OCI-LY1 (cell line): ENCODE results near the gene SFXN2.

Experiments
- EZH2 ChIP-seq: fragments of 200-600 bp; sonication (generic), shearing (Covaris generic); IDR thresholded peaks from 2 replicates; pipeline ENCODE4 v1.8.0; 2017; ENCODE audit warnings: borderline replicate concordance, mixed run types, mild to moderate bottlenecking, antibody characterized with exemption, low read length, moderate library complexity, mixed read lengths
- TF ChIP-seq, protein P1 (sequence below): fragments of 200-600 bp; sonication (generic), shearing (Covaris generic); IDR thresholded peaks from 2 replicates; pipeline ENCODE4 v1.5.1; 2017; ENCODE audit warnings: mild to moderate bottlenecking, antibody characterized with exemption, low read length, moderate library complexity, mixed read lengths

DNA sequence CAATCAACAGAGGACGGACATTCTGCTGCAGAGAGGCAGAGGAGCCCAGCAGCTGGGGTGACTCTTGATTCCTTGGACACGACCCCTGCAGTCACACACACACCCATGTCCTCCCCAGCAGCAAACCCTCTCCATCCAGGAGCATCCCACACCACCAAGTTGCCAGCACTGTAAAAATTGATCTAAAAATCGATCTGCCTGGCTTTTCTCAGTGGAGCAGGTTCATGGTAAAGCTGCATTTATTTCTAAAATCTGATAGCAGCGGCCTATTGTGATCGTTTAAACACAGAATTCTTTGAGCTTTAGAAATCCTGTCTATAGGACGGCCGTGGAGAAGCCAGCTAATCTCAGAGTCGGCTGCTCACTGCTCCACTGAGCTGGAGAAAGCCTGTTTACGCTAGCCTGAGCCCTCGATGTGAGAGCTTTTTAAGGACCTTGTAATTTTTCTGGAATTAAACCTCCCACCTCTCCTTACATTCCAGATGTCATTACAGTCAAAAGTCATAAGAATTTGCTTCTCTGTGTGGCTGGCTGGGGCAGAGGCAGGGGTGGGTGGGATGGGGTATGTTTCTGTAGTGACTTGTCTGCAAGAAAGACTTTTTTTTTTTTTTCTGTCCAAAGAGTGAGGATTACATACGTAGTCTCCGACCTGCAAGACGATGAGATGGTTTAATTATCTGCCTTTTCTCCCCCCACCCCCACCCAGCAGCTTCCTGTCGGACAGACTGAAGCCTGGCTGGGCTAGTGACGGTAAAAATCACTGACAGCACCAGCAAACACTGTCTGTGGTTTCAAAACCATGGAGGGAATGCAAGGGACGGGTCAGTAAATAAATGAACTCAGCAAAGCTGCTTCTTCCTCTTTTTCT is 38.5 kb upstream of the SFXN2 start:
- TF ChIP-seq, protein P1, sequence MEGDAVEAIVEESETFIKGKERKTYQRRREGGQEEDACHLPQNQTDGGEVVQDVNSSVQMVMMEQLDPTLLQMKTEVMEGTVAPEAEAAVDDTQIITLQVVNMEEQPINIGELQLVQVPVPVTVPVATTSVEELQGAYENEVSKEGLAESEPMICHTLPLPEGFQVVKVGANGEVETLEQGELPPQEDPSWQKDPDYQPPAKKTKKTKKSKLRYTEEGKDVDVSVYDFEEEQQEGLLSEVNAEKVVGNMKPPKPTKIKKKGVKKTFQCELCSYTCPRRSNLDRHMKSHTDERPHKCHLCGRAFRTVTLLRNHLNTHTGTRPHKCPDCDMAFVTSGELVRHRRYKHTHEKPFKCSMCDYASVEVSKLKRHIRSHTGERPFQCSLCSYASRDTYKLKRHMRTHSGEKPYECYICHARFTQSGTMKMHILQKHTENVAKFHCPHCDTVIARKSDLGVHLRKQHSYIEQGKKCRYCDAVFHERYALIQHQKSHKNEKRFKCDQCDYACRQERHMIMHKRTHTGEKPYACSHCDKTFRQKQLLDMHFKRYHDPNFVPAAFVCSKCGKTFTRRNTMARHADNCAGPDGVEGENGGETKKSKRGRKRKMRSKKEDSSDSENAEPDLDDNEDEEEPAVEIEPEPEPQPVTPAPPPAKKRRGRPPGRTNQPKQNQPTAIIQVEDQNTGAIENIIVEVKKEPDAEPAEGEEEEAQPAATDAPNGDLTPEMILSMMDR = no peak
- no peak for TF ChIP-seq EZH2
